Neural progenitor cell (in vitro differentiated cells): ENCODE results near the gene CDC37L1.

ENCODE experiments used
- CTCF ChIP-seq: fragments of 200-600 bp; sonication (generic); IDR thresholded peaks from 2 replicates; pipeline ENCODE4 v1.5.1; 2017; ENCODE audit warnings: antibody characterized with exemption, mild to moderate bottlenecking
- EZH2 ChIP-seq: fragments of 200-600 bp; sonication (generic); IDR thresholded peaks from 2 replicates; pipeline ENCODE4 v1.6.1; 2017; ENCODE audit warnings: antibody characterized with exemption, mild to moderate bottlenecking, moderate library complexity

- no peak for TF ChIP-seq CTCF
- TF ChIP-seq EZH2, result no peak
These were observed 2.0 kb upstream of the CDC37L1 start for GRCh38 chr9:4677392-4677791.
